ENCODE measurements around the gene GNS. TPM values are rescaled to one million over a fixed set of nuclear protein-coding genes. Genes with fewer than 3 reads are reported as not detected.
"Not testable (repeated sequence)": the region's sequence is repeated elsewhere in the genome, so short reads cannot be mapped to it uniquely, and the experiment has no call there.

Gene GNS
- total and polyA plus RNA-seq, 3 donors from 2014 or later: 52.4 to 87.9 (median 84.2) TPM

GRCh38 chr12:64695550-64695949 lies 63.7 kb downstream of the GNS start:
- TF ChIP-seq CTCF (IDR thresholded peaks at IDR 0.05) (no peak), POLR2A (IDR thresholded peaks at IDR 0.05) (no peak)
- H3K4me3 ChIP-seq: no peak overlapping the region
- WGBS, 2 donors: 83 to 84% methylated on average over 5 of the region's 5 CpGs
- no peaks in the 10 kb centered on the region for H3K4me1 ChIP-seq
- no peaks in the 10 kb centered on the region for H3K36me3 ChIP-seq (ENCODE audit: low read depth, missing control alignments)
- no peak overlapping the region for H3K27ac ChIP-seq
- DNase-seq: no peak
- H3K9me3 ChIP-seq: no peaks in the 10 kb centered on the region
- no peaks in the 10 kb centered on the region for H3K27me3 ChIP-seq
- intact Hi-C loops (cut with DNase I; ENCODE audit: low total_unique reads): no loop called here

GRCh38 chr12:64694130-64695040 lies 64.8 kb downstream of the GNS start:
- no peak for DNase-seq
- Histone ChIP-seq H3K27ac (no peak overlapping the region), H3K4me1 (no peaks in the 10 kb centered on the region), H3K27me3 (no peaks in the 10 kb centered on the region), H3K36me3 (ENCODE audit: low read depth, missing control alignments) (no peaks in the 10 kb centered on the region), H3K4me3 (no peak overlapping the region), H3K9me3 (no peaks in the 10 kb centered on the region)
- intact Hi-C loops (cut with DNase I; ENCODE audit: low total_unique reads): loop anchor here (5.0 kb wide), 1 partner anchor 147 kb away; no protein-coding TSS in a partner anchor
- TF ChIP-seq POLR2A (IDR thresholded peaks at IDR 0.05) (no peak), CTCF (IDR thresholded peaks at IDR 0.05) (no peak)
- 77 to 82% methylated on average over 15 to 18 of the region's 18 CpGs for WGBS, 2 donors

- no peak for TF ChIP-seq POLR2A (IDR thresholded peaks at IDR 0.05)
- TF ChIP-seq CTCF (IDR thresholded peaks at IDR 0.05): no peak
- 55 to 56% methylated on average over 2 of the region's 2 CpGs for WGBS, 2 donors
Measured at GRCh38 chr12:64691795-64692583, 67.2 kb downstream of the GNS start.

GRCh38 chr12:64691227-64691794 lies 67.9 kb downstream of the GNS start:
- whole genome bisulfite sequencing, 2 donors: 92 to 94% methylated on average over 6 of the region's 6 CpGs
- no peaks in the 10 kb centered on the region for H3K9me3 ChIP-seq
- TF ChIP-seq POLR2A (IDR thresholded peaks at IDR 0.05) (no peak), CTCF (IDR thresholded peaks at IDR 0.05) (no peak)
- no peak overlapping the region for H3K4me3 ChIP-seq
- no peak for DNase-seq
- no peak overlapping the region for H3K27ac ChIP-seq
- intact Hi-C loops (cut with DNase I; ENCODE audit: low total_unique reads): loop anchor here (5.0 kb wide), 1 partner anchor 144 kb away; no protein-coding TSS in a partner anchor
- no peaks in the 10 kb centered on the region for H3K27me3 ChIP-seq
- no peaks in the 10 kb centered on the region for H3K4me1 ChIP-seq
- H3K36me3 ChIP-seq (ENCODE audit: low read depth, missing control alignments): no peaks in the 10 kb centered on the region

More at GRCh38 chr12:64691795-64692583, 67.2 kb downstream of the GNS start:
- Histone ChIP-seq H3K4me3 (no peak overlapping the region), H3K9me3 (no peaks in the 10 kb centered on the region), H3K36me3 (ENCODE audit: low read depth, missing control alignments) (no peaks in the 10 kb centered on the region), H3K27ac (no peak overlapping the region), H3K4me1 (no peaks in the 10 kb centered on the region), H3K27me3 (no peaks in the 10 kb centered on the region)
- no peak for DNase-seq
- intact Hi-C loops (cut with DNase I; ENCODE audit: low total_unique reads): loop anchor here (5.0 kb wide), 1 partner anchor 145 kb away; no protein-coding TSS in a partner anchor

- H3K9me3 ChIP-seq; H3K36me3 ChIP-seq (ENCODE audit: low read depth, missing control alignments); H3K4me3 ChIP-seq; DNase-seq; H3K27me3 ChIP-seq; H3K4me1 ChIP-seq; H3K27ac ChIP-seq: not testable (repeated sequence)
- WGBS, 2 donors: 98% methylated on average over 6 of the region's 6 CpGs
- intact Hi-C loops (cut with DNase I; ENCODE audit: low total_unique reads): loop anchor here (5.0 kb wide), 1 partner anchor 143 kb away; no protein-coding TSS in a partner anchor
Measured at GRCh38 chr12:64690236-64690635, 69.0 kb downstream of the GNS start.

All from testis (tissue), 3 donors.